Dendritic cell treated with granulocyte-macrophage colony-stimulating factor and Interleukin-4, amounts not matched to agents 40 ng/mL and 50 ng/mL, for 4 days (primary cell): ENCODE data around the gene NBPF9.
"Not testable (repeated sequence)": the region's sequence is repeated elsewhere in the genome, so short reads cannot be mapped to it uniquely, and the experiment has no call there.

Experiments
- H3K27ac Mint-ChIP-seq: one replicate; pipeline ENCODE4 v1.8.0; 2022; ENCODE audit warnings: mild to moderate bottlenecking, mixed read lengths
- H3K27me3 Mint-ChIP-seq: one replicate; pipeline ENCODE4 v1.8.0; 2022; ENCODE audit warnings: mild to moderate bottlenecking, mixed read lengths
- H3K36me3 Mint-ChIP-seq: one replicate; pipeline ENCODE4 v1.8.0; 2022; ENCODE audit warnings: low read depth, mixed read lengths
- H3K4me1 Mint-ChIP-seq: one replicate; pipeline ENCODE4 v1.8.0; 2022; ENCODE audit warnings: low read depth, mixed read lengths
- H3K4me3 Mint-ChIP-seq: one replicate; pipeline ENCODE4 v1.8.0; 2022; ENCODE audit warnings: mild to moderate bottlenecking, moderate library complexity, mixed read lengths
- H3K9me3 Mint-ChIP-seq: one replicate; pipeline ENCODE4 v1.8.0; 2022; ENCODE audit warnings: mixed read lengths
- intact Hi-C: fragments of 100-400 bp; cut with micrococcal nuclease; formaldehyde crosslinking; loops from one replicate; pipeline ENCODE4 v1.15.0; 2022

NBPF9 gene

GRCh38 chr1:149103109-149104081, at the start of gene NBPF9:
TSS of gene NBPF9 (minus strand) at chr1:149103551. CDS start at chr1:149082139, 21,412 bp downstream.
- Mint-ChIP-seq H3K4me3 (peak within 1 kb of the TSS; percentile 97), H3K27ac (peak within 1 kb of the TSS; percentile 91)
- intact Hi-C loops, H3K4me1 Mint-ChIP-seq, H3K9me3 Mint-ChIP-seq, H3K36me3 Mint-ChIP-seq, H3K27me3 Mint-ChIP-seq: not testable (repeated sequence)

- H3K27ac Mint-ChIP-seq, intact Hi-C loops, H3K9me3 Mint-ChIP-seq, H3K36me3 Mint-ChIP-seq, H3K27me3 Mint-ChIP-seq, H3K4me1 Mint-ChIP-seq, H3K4me3 Mint-ChIP-seq: not testable (repeated sequence)
Measured at GRCh38 chr1:149149909-149150308, 46.6 kb upstream of the NBPF9 start.

GRCh38 chr1:149137585-149137984, 34.2 kb upstream of the NBPF9 start:
- H3K4me3 Mint-ChIP-seq, H3K9me3 Mint-ChIP-seq, H3K27ac Mint-ChIP-seq, H3K4me1 Mint-ChIP-seq, H3K27me3 Mint-ChIP-seq, intact Hi-C loops, H3K36me3 Mint-ChIP-seq: not testable (repeated sequence)

GRCh38 chr1:149130938-149131337, 27.6 kb upstream of the NBPF9 start:
- H3K27ac Mint-ChIP-seq, intact Hi-C loops, H3K4me3 Mint-ChIP-seq, H3K36me3 Mint-ChIP-seq, H3K9me3 Mint-ChIP-seq, H3K27me3 Mint-ChIP-seq, H3K4me1 Mint-ChIP-seq: not testable (repeated sequence)

GRCh38 chr1:149129245-149129644, 25.9 kb upstream of the NBPF9 start:
- H3K36me3 Mint-ChIP-seq, H3K9me3 Mint-ChIP-seq, H3K4me3 Mint-ChIP-seq, H3K27me3 Mint-ChIP-seq, intact Hi-C loops, H3K27ac Mint-ChIP-seq, H3K4me1 Mint-ChIP-seq: not testable (repeated sequence)

GRCh38 chr1:149126555-149127145, 23.3 kb upstream of the NBPF9 start:
- H3K36me3 Mint-ChIP-seq, H3K9me3 Mint-ChIP-seq, H3K4me1 Mint-ChIP-seq, H3K4me3 Mint-ChIP-seq, intact Hi-C loops, H3K27me3 Mint-ChIP-seq, H3K27ac Mint-ChIP-seq: not testable (repeated sequence)

GRCh38 chr1:149123948-149124926, 20.9 kb upstream of the NBPF9 start:
- intact Hi-C loops, H3K4me1 Mint-ChIP-seq, H3K9me3 Mint-ChIP-seq, H3K36me3 Mint-ChIP-seq, H3K27ac Mint-ChIP-seq, H3K27me3 Mint-ChIP-seq, H3K4me3 Mint-ChIP-seq: not testable (repeated sequence)

- H3K4me1 Mint-ChIP-seq, H3K4me3 Mint-ChIP-seq, H3K9me3 Mint-ChIP-seq, H3K36me3 Mint-ChIP-seq, H3K27me3 Mint-ChIP-seq, intact Hi-C loops, H3K27ac Mint-ChIP-seq: not testable (repeated sequence)
Measured at GRCh38 chr1:149112828-149113227, 9.5 kb upstream of the NBPF9 start.

- H3K27me3 Mint-ChIP-seq, H3K36me3 Mint-ChIP-seq, intact Hi-C loops, H3K9me3 Mint-ChIP-seq, H3K27ac Mint-ChIP-seq, H3K4me1 Mint-ChIP-seq, H3K4me3 Mint-ChIP-seq: not testable (repeated sequence)
Measured at GRCh38 chr1:149110343-149110742, 7.0 kb upstream of the NBPF9 start.

GRCh38 chr1:149102574-149102973, 777 bp downstream of the NBPF9 start:
- H3K4me1 Mint-ChIP-seq, H3K27ac Mint-ChIP-seq, H3K9me3 Mint-ChIP-seq, H3K27me3 Mint-ChIP-seq, intact Hi-C loops: not testable (repeated sequence)
- H3K4me3 Mint-ChIP-seq = peak overlapping the region; percentile 97
- peaks cover 17% of the 10 kb centered on the region for H3K36me3 Mint-ChIP-seq

- H3K4me1 Mint-ChIP-seq, H3K4me3 Mint-ChIP-seq, H3K9me3 Mint-ChIP-seq, H3K27me3 Mint-ChIP-seq, intact Hi-C loops, H3K27ac Mint-ChIP-seq: not testable (repeated sequence)
- H3K36me3 Mint-ChIP-seq = peaks cover 23% of the 10 kb centered on the region
Measured at GRCh38 chr1:149098276-149098675, 5.1 kb downstream of the NBPF9 start.

GRCh38 chr1:149093155-149093554, 10.2 kb downstream of the NBPF9 start:
- peaks cover 27% of the 10 kb centered on the region for H3K36me3 Mint-ChIP-seq
- H3K27ac Mint-ChIP-seq = not testable (repeated sequence)

GRCh38 chr1:149075505-149076127, 27.7 kb downstream of the NBPF9 start:
- H3K4me1 Mint-ChIP-seq, H3K4me3 Mint-ChIP-seq, H3K9me3 Mint-ChIP-seq, intact Hi-C loops, H3K27ac Mint-ChIP-seq, H3K27me3 Mint-ChIP-seq, H3K36me3 Mint-ChIP-seq: not testable (repeated sequence)

More at GRCh38 chr1:149093155-149093554, 10.2 kb downstream of the NBPF9 start:
- H3K4me1 Mint-ChIP-seq, intact Hi-C loops, H3K27me3 Mint-ChIP-seq, H3K4me3 Mint-ChIP-seq, H3K9me3 Mint-ChIP-seq: not testable (repeated sequence)
